ENCODE data around the gene HIRA. TPM values are rescaled to one million over a fixed set of nuclear protein-coding genes. Genes with fewer than 3 reads are reported as not detected.

Gene HIRA
- total and polyA plus RNA-seq, 2 of the 8 experiments (the other 6 are each of a cell fraction or from before 2014, with no cell fraction given) = 34.9 to 67.2 TPM

DNA sequence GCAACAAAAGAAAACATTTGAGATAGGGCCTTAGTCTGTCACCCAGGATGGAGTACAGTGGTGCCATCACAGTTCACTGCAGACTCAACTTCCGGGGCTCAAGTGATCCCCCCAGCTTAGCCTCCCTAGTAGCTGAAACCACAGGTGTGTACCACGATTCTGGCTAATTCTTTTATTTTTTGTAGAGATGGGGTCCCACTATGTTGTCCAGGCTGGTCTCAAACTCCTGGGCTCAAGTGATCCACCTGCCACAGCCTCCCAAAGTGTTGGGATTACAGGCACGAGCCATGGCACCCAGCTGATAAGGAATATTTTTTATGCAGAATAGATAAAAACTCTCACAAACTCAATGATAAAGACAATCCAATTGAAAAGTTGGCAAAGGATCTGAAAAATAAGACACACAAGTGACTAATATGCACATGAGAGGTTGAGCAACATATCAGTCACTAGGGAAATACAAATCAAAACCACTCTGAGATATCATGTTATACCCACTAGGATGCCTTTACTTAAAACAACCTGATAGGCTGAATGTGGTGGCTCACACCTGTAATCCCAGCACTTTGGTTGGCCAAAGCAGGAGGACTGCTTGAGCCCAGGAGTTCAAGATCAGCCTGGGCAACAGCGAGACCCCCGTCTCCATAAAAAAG is 106.1 kb downstream of the HIRA start:
- POLR2A ChIA-PET (ENCODE audit: partially characterized antibody) = no interaction called here

More for the DNA sequence above, 106.1 kb downstream of the HIRA start:
- no peaks in the 10 kb centered on the region for H3K79me2 ChIP-seq (ENCODE audit: control insufficient read depth in 1 of 2, insufficient read depth in 2 of 2, low read length in 2 of 2)
- H3K4me1 ChIP-seq (replicated peaks in 1 of 4; ENCODE audit: control insufficient read depth in 3 of 4, insufficient read depth in 4 of 4, low read length in 3 of 4) = no peaks in the 10 kb centered on the region
- no peak overlapping the region for H4K5ac ChIP-seq (ENCODE audit: insufficient read length, low read depth, low read length)
- H4K20me1 ChIP-seq (replicated peaks in 1 of 2; ENCODE audit: control insufficient read depth in 1 of 2, insufficient read depth in 2 of 2, low read length in 2 of 2) = no peaks in the 10 kb centered on the region
- H3K27ac ChIP-seq (ENCODE audit: low read depth, low read length) = no peak overlapping the region
- CTCF ChIA-PET (ENCODE audit: partially characterized antibody) = interaction anchor here (0.6 kb wide), 1 partner anchor 291 kb away, joined by 3 read pairs; no protein-coding TSS in a partner anchor
- H3K14ac ChIP-seq (ENCODE audit: insufficient read length) = no peak overlapping the region
- TF ChIP-seq RXRA (IDR thresholded peaks at IDR 0.05; ENCODE audit: insufficient read depth, low read depth, low read length) = no peak
- TF ChIP-seq ASH2L (IDR thresholded peaks at IDR 0.05; ENCODE audit: low read length) = no peak
- no peak for TF ChIP-seq CHD1 (IDR thresholded peaks at IDR 0.05; ENCODE audit: low read depth, low read length)
- no peak for TF ChIP-seq SRF (IDR thresholded peaks at IDR 0.05; ENCODE audit: low read depth, low read length)
- H2BK20ac ChIP-seq (ENCODE audit: low read length) = no peak overlapping the region
- H3K79me1 ChIP-seq (ENCODE audit: low read depth, low read length) = no peaks in the 10 kb centered on the region
- no peak overlapping the region for H2AK5ac ChIP-seq (ENCODE audit: low read depth, low read length)
- H4K91ac ChIP-seq (replicated peaks; ENCODE audit: insufficient read length, low read length) = no peak overlapping the region
- H3K23me2 ChIP-seq (ENCODE audit: low read depth, low read length) = no peaks in the 10 kb centered on the region
- no peak overlapping the region for H4K8ac ChIP-seq (ENCODE audit: extremely low read depth, insufficient read depth, low read length)
- H2BK5ac ChIP-seq (ENCODE audit: low read depth, low read length) = no peak overlapping the region
- H3K9ac ChIP-seq (replicated peaks in 1 of 4; ENCODE audit: extremely low read depth in 1 of 4, low read depth in 3 of 4, low read length in 3 of 4) = no peak overlapping the region
- no peak overlapping the region for H3K23ac ChIP-seq (ENCODE audit: insufficient read length)
- FAIRE-seq (no peak), DNase-seq (ENCODE audit: low read depth in 1 of 2, low spot score in 2 of 2) (no peak)
- no peak overlapping the region for H2BK120ac ChIP-seq (replicated peaks; ENCODE audit: low read depth, low read length)
- no peak overlapping the region for H2BK12ac ChIP-seq (ENCODE audit: low read depth, low read length)
- 88% methylated on average over 5 of the region's 5 CpGs; no CpG with 5 or more reads in 1 of the 2 experiments for WGBS, 2 experiments (ENCODE audit: extremely low coverage in 1 of 2, insufficient coverage in 1 of 2, insufficient read length in 1 of 2, insufficient replicate concordance in 2 of 2, low coverage in 1 of 2, low lambda C conversion rate in 2 of 2, missing lambda C conversion rate in 1 of 2)
- H3K4ac ChIP-seq (replicated peaks; ENCODE audit: insufficient read length, low read depth, low read length) = no peak overlapping the region
- no peak overlapping the region for H3K18ac ChIP-seq (ENCODE audit: extremely low read depth, low read length)
- no peak overlapping the region for H2AFZ ChIP-seq (ENCODE audit: low read length)
- no peak overlapping the region for H2BK15ac ChIP-seq (ENCODE audit: low read length)
- H3K27me3 ChIP-seq (replicated peaks in 1 of 4; ENCODE audit: control insufficient read depth in 3 of 4, extremely low read depth in 1 of 4, insufficient read depth in 3 of 4, low read length in 3 of 4) = no peaks in the 10 kb centered on the region
- H3K4me2 ChIP-seq (ENCODE audit: insufficient read depth in 1 of 2, low read depth in 2 of 2, low read length in 2 of 2) = no peak overlapping the region
- H3K4me3 ChIP-seq (ENCODE audit: extremely low read depth in 1 of 4, insufficient read depth in 2 of 4, low read depth in 3 of 4, low read length in 4 of 4) = no peak overlapping the region
- peaks cover 5 to 6% of the 10 kb centered on the region in 2 experiments; a peak in 3 of 4 replicates for H3K9me3 ChIP-seq (ENCODE audit: insufficient read depth in 2 of 2, low read depth in 1 of 2, low read length in 1 of 2)
- no peak overlapping the region for H3K56ac ChIP-seq (replicated peaks; ENCODE audit: insufficient read length, low read depth, low read length)
- peaks cover 2 to 20% (median 8%) of the 10 kb centered on the region in 4 experiments; a peak in 6 of 8 replicates for H3K36me3 ChIP-seq (ENCODE audit: control insufficient read depth in 2 of 4, insufficient read depth in 4 of 4, low read length in 3 of 4)
